Measurements from ENCODE around the gene FOXO6. TPM values are rescaled to one million over a fixed set of nuclear protein-coding genes. Genes with fewer than 3 reads are reported as not detected.

Gene FOXO6
- total RNA-seq, 1 experiment from 2014 or later = 9.0 TPM

- intact Hi-C loops (cut with micrococcal nuclease; ENCODE audit: unreplicated experiment) = no loop called here
- H3K27me3 ChIP-seq (ENCODE audit: insufficient read depth, low read depth) = no peaks in the 10 kb centered on the region
- H3K79me2 ChIP-seq (ENCODE audit: low read depth) = no peaks in the 10 kb centered on the region
- no peaks in the 10 kb centered on the region for H3K9me3 ChIP-seq (ENCODE audit: insufficient read depth, low read depth)
- H3F3A ChIP-seq (ENCODE audit: insufficient read depth, low read depth) = peaks cover 23% of the 10 kb centered on the region; the same call in 1 of the 2 replicates
- peaks cover 12% of the 10 kb centered on the region for H3K4me1 ChIP-seq (replicated peaks; ENCODE audit: insufficient read depth)
- no peaks in the 10 kb centered on the region for H4K20me1 ChIP-seq (ENCODE audit: insufficient read depth)
- H3K27ac ChIP-seq = no peak overlapping the region
- H3K4me2 ChIP-seq = no peak overlapping the region
- no peak overlapping the region for H2AFZ ChIP-seq
- no peaks in the 10 kb centered on the region for H3K9me2 ChIP-seq (ENCODE audit: insufficient read depth)
- H3K4me3 ChIP-seq = no peak overlapping the region
- CTCF ChIA-PET = no interaction called here
- BruUV-seq (replicated peaks) = no TSS peak
- POLR2A ChIA-PET (ENCODE audit: unreplicated experiment) = no interaction called here
- TF ChIP-seq EZH2 (IDR thresholded peaks at IDR 0.05; ENCODE audit: low read depth) = no peak
- TF ChIP-seq, protein P1, sequence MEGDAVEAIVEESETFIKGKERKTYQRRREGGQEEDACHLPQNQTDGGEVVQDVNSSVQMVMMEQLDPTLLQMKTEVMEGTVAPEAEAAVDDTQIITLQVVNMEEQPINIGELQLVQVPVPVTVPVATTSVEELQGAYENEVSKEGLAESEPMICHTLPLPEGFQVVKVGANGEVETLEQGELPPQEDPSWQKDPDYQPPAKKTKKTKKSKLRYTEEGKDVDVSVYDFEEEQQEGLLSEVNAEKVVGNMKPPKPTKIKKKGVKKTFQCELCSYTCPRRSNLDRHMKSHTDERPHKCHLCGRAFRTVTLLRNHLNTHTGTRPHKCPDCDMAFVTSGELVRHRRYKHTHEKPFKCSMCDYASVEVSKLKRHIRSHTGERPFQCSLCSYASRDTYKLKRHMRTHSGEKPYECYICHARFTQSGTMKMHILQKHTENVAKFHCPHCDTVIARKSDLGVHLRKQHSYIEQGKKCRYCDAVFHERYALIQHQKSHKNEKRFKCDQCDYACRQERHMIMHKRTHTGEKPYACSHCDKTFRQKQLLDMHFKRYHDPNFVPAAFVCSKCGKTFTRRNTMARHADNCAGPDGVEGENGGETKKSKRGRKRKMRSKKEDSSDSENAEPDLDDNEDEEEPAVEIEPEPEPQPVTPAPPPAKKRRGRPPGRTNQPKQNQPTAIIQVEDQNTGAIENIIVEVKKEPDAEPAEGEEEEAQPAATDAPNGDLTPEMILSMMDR (conservative IDR thresholded peaks at IDR 0.05) = no peak
- no peaks in the 10 kb centered on the region for H3K36me3 ChIP-seq (ENCODE audit: low read depth)
- no peak for DNase-seq
Observed at GRCh38 chr1:41425369-41425768, 64.1 kb downstream of the FOXO6 start.

DNA sequence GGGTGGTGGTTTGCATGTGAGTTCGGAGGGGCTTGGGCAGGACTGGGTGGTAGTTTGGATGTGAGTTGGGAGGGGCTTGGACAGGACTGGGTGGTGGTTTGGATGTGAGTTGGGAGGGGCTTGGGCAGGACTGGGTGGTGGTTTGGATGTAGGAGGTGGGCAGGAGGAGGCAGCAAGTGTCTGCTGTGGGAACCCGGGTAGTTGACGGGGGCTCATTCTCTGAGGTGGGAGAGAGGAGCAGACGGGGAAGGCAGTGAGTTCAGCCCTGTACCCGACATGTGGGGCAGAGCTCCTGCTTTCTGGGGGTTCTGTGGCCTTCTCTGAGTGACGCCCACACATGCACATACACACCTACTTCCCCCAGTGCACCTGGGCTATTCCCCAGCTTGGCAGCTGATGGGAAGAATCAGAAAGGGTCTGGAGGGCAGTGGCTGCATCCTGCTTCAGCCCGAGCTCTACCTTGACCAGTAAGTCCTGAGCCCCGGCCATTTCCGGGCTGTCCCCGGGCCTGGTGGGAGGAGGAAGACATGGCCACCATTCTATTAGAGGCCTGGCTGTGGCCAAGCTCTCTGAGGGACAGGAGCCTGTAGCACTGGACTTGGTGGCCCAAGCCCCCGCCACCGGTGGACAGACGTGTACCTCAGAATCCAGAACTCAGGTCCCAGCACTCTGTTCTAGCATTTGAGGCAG, 65.1 kb downstream of the FOXO6 start:
- Histone ChIP-seq H3K9me3 (ENCODE audit: insufficient read depth, low read depth) (no peaks in the 10 kb centered on the region), H3K27ac (no peak overlapping the region), H2AFZ (no peak overlapping the region), H4K20me1 (ENCODE audit: insufficient read depth) (no peaks in the 10 kb centered on the region), H3F3A (ENCODE audit: insufficient read depth, low read depth) (peaks cover 18% of the 10 kb centered on the region; the same call in 1 of the 2 replicates), H3K9me2 (ENCODE audit: insufficient read depth) (no peaks in the 10 kb centered on the region), H3K4me3 (no peak overlapping the region), H3K36me3 (ENCODE audit: low read depth) (no peaks in the 10 kb centered on the region), H3K4me1 (replicated peaks; ENCODE audit: insufficient read depth) (peaks cover 12% of the 10 kb centered on the region), H3K27me3 (ENCODE audit: insufficient read depth, low read depth) (no peaks in the 10 kb centered on the region), H3K4me2 (no peak overlapping the region), H3K79me2 (ENCODE audit: low read depth) (no peaks in the 10 kb centered on the region)
- ChIA-PET CTCF (interaction anchor here (0.5 kb wide), 1 partner anchor 661 kb away, joined by 3 read pairs; no protein-coding TSS in a partner anchor), POLR2A (ENCODE audit: unreplicated experiment) (interaction anchor here (0.6 kb wide), 1 partner anchor 403 kb away, joined by 5 read pairs; no protein-coding TSS in a partner anchor)
- no peak for DNase-seq
- no TSS peak for BruUV-seq (replicated peaks)
- TF ChIP-seq, protein P1 (conservative IDR thresholded peaks at IDR 0.05) = no peak
- TF ChIP-seq EZH2 (IDR thresholded peaks at IDR 0.05; ENCODE audit: low read depth) = no peak
- intact Hi-C loops (cut with micrococcal nuclease; ENCODE audit: unreplicated experiment) = no loop called here

DNA sequence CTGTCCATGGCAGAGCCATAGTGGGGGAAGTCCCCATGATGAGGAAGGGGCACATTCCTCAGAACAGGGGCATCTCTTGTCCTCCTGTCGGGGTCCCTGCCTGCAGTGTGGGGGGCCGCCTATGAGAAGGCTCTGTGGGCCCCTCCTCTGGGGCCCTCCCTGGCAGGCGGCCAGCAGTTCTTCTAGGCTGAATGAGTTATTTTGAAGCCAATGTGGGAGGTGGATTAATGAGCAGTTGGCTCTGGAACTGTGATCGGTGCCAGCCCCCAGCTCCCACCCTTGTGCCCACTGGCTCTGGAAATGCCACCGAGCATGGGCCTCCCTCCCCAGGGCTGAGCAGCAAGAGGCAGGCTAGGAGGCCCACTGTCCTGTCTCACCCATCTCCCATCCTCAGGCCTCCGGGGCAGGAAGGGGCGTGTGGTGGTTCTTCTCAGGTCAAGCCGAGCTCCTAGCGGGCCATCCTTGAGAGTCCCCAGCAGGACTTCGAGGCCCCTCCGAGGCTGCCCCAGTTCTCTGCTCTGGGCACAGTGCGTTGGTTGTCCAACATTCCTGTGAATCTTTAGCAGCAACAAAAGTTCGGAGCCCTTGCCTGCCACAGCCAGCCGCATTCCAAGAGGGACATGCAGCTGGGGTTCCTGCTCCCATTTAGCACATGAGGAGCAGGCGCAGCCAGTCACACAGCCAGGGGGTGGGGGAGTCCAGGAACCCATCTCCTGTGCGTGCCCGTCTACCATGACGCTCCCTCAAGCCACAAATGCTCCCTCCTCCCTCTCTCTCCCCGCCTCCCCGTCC, 66.1 kb downstream of the FOXO6 start:
- intact Hi-C loops (cut with micrococcal nuclease; ENCODE audit: unreplicated experiment) = no loop called here
- no peaks in the 10 kb centered on the region for H3K79me2 ChIP-seq (ENCODE audit: low read depth)
- DNase-seq = no peak
- H3K4me2 ChIP-seq = no peak overlapping the region
- H3K9me3 ChIP-seq (ENCODE audit: insufficient read depth, low read depth) = no peaks in the 10 kb centered on the region
- TF ChIP-seq EZH2 (IDR thresholded peaks at IDR 0.05; ENCODE audit: low read depth) = no peak
- TF ChIP-seq, protein P1 (conservative IDR thresholded peaks at IDR 0.05) = no peak
- no peak overlapping the region for H3K4me3 ChIP-seq
- no peaks in the 10 kb centered on the region for H3K9me2 ChIP-seq (ENCODE audit: insufficient read depth)
- ChIA-PET CTCF (no interaction called here), POLR2A (ENCODE audit: unreplicated experiment) (interaction anchor here (0.6 kb wide), 1 partner anchor 693 kb away, joined by 3 read pairs; no protein-coding TSS in a partner anchor)
- no peaks in the 10 kb centered on the region for H4K20me1 ChIP-seq (ENCODE audit: insufficient read depth)
- H3F3A ChIP-seq (ENCODE audit: insufficient read depth, low read depth) = peaks cover 19% of the 10 kb centered on the region; the same call in 1 of the 2 replicates
- peaks cover 19% of the 10 kb centered on the region for H3K4me1 ChIP-seq (replicated peaks; ENCODE audit: insufficient read depth)
- no peak overlapping the region for H2AFZ ChIP-seq
- no TSS peak for BruUV-seq (replicated peaks)
- H3K27me3 ChIP-seq (ENCODE audit: insufficient read depth, low read depth) = no peaks in the 10 kb centered on the region
- no peak overlapping the region for H3K27ac ChIP-seq
- H3K36me3 ChIP-seq (ENCODE audit: low read depth) = no peaks in the 10 kb centered on the region

All from PC-9 (cell line).